HEK293 (cell line): ENCODE results near the gene BAIAP2.

Experiments used
- CTCF ChIA-PET: fragments of 350-600 bp; formaldehyde crosslinking; extraction: SDS; loops from one replicate; lab custom pipeline; 2021; ENCODE audit warnings: antibody characterized with exemption; lab: Yijun Ruan, JAX
- POLR2A ChIA-PET: fragments of 300-600 bp; formaldehyde crosslinking; extraction: SDS; loops from one replicate; lab custom pipeline; 2020; ENCODE audit warnings: antibody characterized with exemption, inconsistent platforms; lab: Yijun Ruan, JAX
- H3K27ac ChIP-seq: fragments of 200-500 bp; sonication (Bioruptor generic); 2 replicates; pipeline ENCODE4 v1.5.1; 2014; ENCODE audit warnings: low read depth, low read length, control low read depth, inconsistent platforms; ENCODE audit errors: extremely low read depth
- H3K36me3 ChIP-seq, 2 experiments: fragments of 200-500 bp in 1 of 2; sonication (Bioruptor generic) in 1 of 2; 1 replicate in 1 of 2; 2 replicates in 1 of 2; pipeline ENCODE4 v1.5.1; 2014 to 2017; ENCODE audit warnings: inconsistent platforms in 2 of 2, low read length in 2 of 2; ENCODE audit not compliant: control insufficient read depth in 2 of 2, insufficient read depth in 1 of 2
- H3K4me1 ChIP-seq: fragments of 200-500 bp; sonication (Bioruptor generic); 2 replicates; pipeline ENCODE4 v1.5.1; 2014; ENCODE audit warnings: mild to moderate bottlenecking, low read length, inconsistent platforms; ENCODE audit not compliant: control insufficient read depth, insufficient read depth
- H3K4me3 ChIP-seq: 2 replicates; pipeline ENCODE4 v1.5.1; 2011; ENCODE audit warnings: low read depth, mild to moderate bottlenecking, control low read depth, low read length, moderate library complexity
- H3K9me3 ChIP-seq: fragments of 200-500 bp; sonication (Bioruptor generic); 2 replicates; pipeline ENCODE4 v1.5.1; 2014; ENCODE audit warnings: low read depth, low read length, inconsistent platforms; ENCODE audit not compliant: control insufficient read depth, insufficient read depth
- ELK4 ChIP-seq: IDR thresholded peaks from 2 replicates; pipeline ENCODE4 v1.6.1; 2011; ENCODE audit warnings: mild to moderate bottlenecking, low read depth, low read length, borderline replicate concordance
- GLIS2 ChIP-seq: fragments of 450-650 bp; formaldehyde crosslinking; IDR thresholded peaks from 2 replicates; pipeline ENCODE4 v1.5.1; 2016; ENCODE audit warnings: missing biosample characterization, missing genetic modification characterization
- KLF17 ChIP-seq: fragments of 450-650 bp; formaldehyde crosslinking; IDR thresholded peaks from 2 replicates; pipeline ENCODE4 v1.5.1; 2016; ENCODE audit warnings: missing biosample characterization, missing genetic modification characterization
- KLF9 ChIP-seq: fragments of 450-650 bp; formaldehyde crosslinking; IDR thresholded peaks from 2 replicates; pipeline ENCODE4 v1.5.1; 2016; ENCODE audit warnings: missing biosample characterization, missing genetic modification characterization, low read depth
- SCRT1 ChIP-seq: fragments of 450-650 bp; formaldehyde crosslinking; IDR thresholded peaks from 2 replicates; pipeline ENCODE4 v1.5.1; 2016; ENCODE audit warnings: missing biosample characterization, missing genetic modification characterization, borderline replicate concordance
- SCRT2 ChIP-seq: fragments of 450-650 bp; formaldehyde crosslinking; IDR thresholded peaks from 2 replicates; pipeline ENCODE4 v1.5.1; 2016; ENCODE audit warnings: missing biosample characterization, missing genetic modification characterization
- SP3 ChIP-seq: fragments of 450-650 bp; formaldehyde crosslinking; IDR thresholded peaks from 2 replicates; pipeline ENCODE4 v1.5.1; 2016; ENCODE audit warnings: missing biosample characterization, missing genetic modification characterization
- ZBTB17 ChIP-seq: fragments of 450-650 bp; formaldehyde crosslinking; IDR thresholded peaks from 2 replicates; pipeline ENCODE4 v1.5.1; 2016; ENCODE audit warnings: missing biosample characterization, missing genetic modification characterization
- ZBTB44 ChIP-seq: fragments of 450-650 bp; IDR thresholded peaks from 2 replicates; pipeline ENCODE4 v1.5.1; 2018; ENCODE audit warnings: missing biosample characterization, mild to moderate bottlenecking, missing genetic modification characterization
- ZEB2 ChIP-seq: fragments of 450-650 bp; formaldehyde crosslinking; IDR thresholded peaks from 2 replicates; pipeline ENCODE4 v1.5.1; 2016; ENCODE audit warnings: missing biosample characterization, missing genetic modification characterization
- ZFP41 ChIP-seq: fragments of 450-650 bp; formaldehyde crosslinking; IDR thresholded peaks from 2 replicates; pipeline ENCODE4 v1.5.1; 2016; ENCODE audit warnings: missing biosample characterization, missing genetic modification characterization, borderline replicate concordance
- ZNF10 ChIP-seq: fragments of 450-650 bp; formaldehyde crosslinking; IDR thresholded peaks from 2 replicates; pipeline ENCODE4 v1.5.1; 2017; ENCODE audit warnings: missing biosample characterization, missing genetic modification characterization
- ZNF138 ChIP-seq: fragments of 450-650 bp; formaldehyde crosslinking; IDR thresholded peaks from 2 replicates; pipeline ENCODE4 v1.5.1; 2016; ENCODE audit warnings: missing biosample characterization, missing genetic modification characterization, borderline replicate concordance
- ZNF155 ChIP-seq: fragments of 450-650 bp; formaldehyde crosslinking; IDR thresholded peaks from 2 replicates; pipeline ENCODE4 v1.5.1; 2016; ENCODE audit warnings: missing biosample characterization, missing genetic modification characterization
- ZNF16 ChIP-seq: fragments of 450-650 bp; formaldehyde crosslinking; IDR thresholded peaks from 2 replicates; pipeline ENCODE4 v1.5.1; 2016; ENCODE audit warnings: low read depth, missing biosample characterization, missing genetic modification characterization
- ZNF211 ChIP-seq: fragments of 450-650 bp; formaldehyde crosslinking; IDR thresholded peaks from 2 replicates; pipeline ENCODE4 v1.5.1; 2016; ENCODE audit warnings: low read depth, missing biosample characterization, missing genetic modification characterization
- ZNF24 ChIP-seq: fragments of 450-650 bp; formaldehyde crosslinking; IDR thresholded peaks from 2 replicates; pipeline ENCODE4 v1.5.1; 2016; ENCODE audit warnings: missing biosample characterization, missing genetic modification characterization
- ZNF335 ChIP-seq: fragments of 450-650 bp; formaldehyde crosslinking; conservative IDR thresholded peaks from 2 replicates; pipeline ENCODE4 v1.5.1; 2016; ENCODE audit warnings: missing biosample characterization, missing genetic modification characterization
- ZNF362 ChIP-seq: fragments of 450-650 bp; formaldehyde crosslinking; IDR thresholded peaks from 2 replicates; pipeline ENCODE4 v1.5.1; 2016; ENCODE audit warnings: missing biosample characterization, missing genetic modification characterization
- ZNF404 ChIP-seq: fragments of 450-650 bp; formaldehyde crosslinking; IDR thresholded peaks from 2 replicates; pipeline ENCODE4 v1.5.1; 2017; ENCODE audit warnings: missing biosample characterization, missing genetic modification characterization
- ZNF501 ChIP-seq: fragments of 450-650 bp; formaldehyde crosslinking; IDR thresholded peaks from 2 replicates; pipeline ENCODE4 v1.5.1; 2016; ENCODE audit warnings: missing biosample characterization, missing genetic modification characterization
- ZNF510 ChIP-seq: fragments of 450-650 bp; formaldehyde crosslinking; IDR thresholded peaks from 2 replicates; pipeline ENCODE4 v1.5.1; 2018; ENCODE audit warnings: mild to moderate bottlenecking, missing genetic modification characterization, missing biosample characterization; ENCODE audit not compliant: insufficient replicate concordance
- ZNF561 ChIP-seq: fragments of 450-650 bp; IDR thresholded peaks from 2 replicates; pipeline ENCODE4 v1.5.1; 2018; ENCODE audit warnings: missing biosample characterization, missing genetic modification characterization, borderline replicate concordance
- ZNF585B ChIP-seq: fragments of 450-650 bp; formaldehyde crosslinking; IDR thresholded peaks from 2 replicates; pipeline ENCODE4 v1.5.1; 2016; ENCODE audit warnings: missing biosample characterization, missing genetic modification characterization
- ZNF600 ChIP-seq: fragments of 450-650 bp; formaldehyde crosslinking; IDR thresholded peaks from 2 replicates; pipeline ENCODE4 v1.5.1; 2016; ENCODE audit warnings: missing biosample characterization, missing genetic modification characterization
- ZNF624 ChIP-seq: fragments of 450-650 bp; formaldehyde crosslinking; IDR thresholded peaks from 2 replicates; pipeline ENCODE4 v1.5.1; 2017; ENCODE audit warnings: missing biosample characterization, missing genetic modification characterization
- ZNF629 ChIP-seq: fragments of 450-650 bp; formaldehyde crosslinking; IDR thresholded peaks from 2 replicates; pipeline ENCODE4 v1.5.1; 2017; ENCODE audit warnings: missing biosample characterization, missing genetic modification characterization
- ZNF843 ChIP-seq: fragments of 450-650 bp; formaldehyde crosslinking; IDR thresholded peaks from 2 replicates; pipeline ENCODE4 v1.5.1; 2016; ENCODE audit warnings: missing biosample characterization, missing genetic modification characterization

BAIAP2 gene

GRCh38 chr17:80989586-80989913 lies 45.4 kb upstream of the BAIAP2 start (continued):
- TF ChIP-seq ELK4 (no peak), ZNF561 (no peak), ZNF155 (tag by site-specific recombination) (no peak)
- TF ChIP-seq, all 188 proteins: peak for 0

GRCh38 chr17:80990921-80991644 lies 43.9 kb upstream of the BAIAP2 start:
- ChIA-PET POLR2A (interaction anchor here (1.2 kb wide), 1 partner anchor 45 kb away, joined by 4 read pairs; no protein-coding TSS in a partner anchor), CTCF (interaction anchor here (0.7 to 2.7 kb wide), 3 partner anchors 107 to 516 kb away, joined by 3 to 14 read pairs (median 10); no protein-coding TSS in a partner anchor)
- Histone ChIP-seq H3K4me1 (peaks cover 2% of the 10 kb centered on the region; the same call in 1 of the 2 replicates), H3K27ac (peak overlapping the region; percentile 63; the same call in 1 of the 2 replicates), H3K36me3 (peaks cover 0 to 11% of the 10 kb centered on the region in 2 experiments; a peak in 2 of 3 replicates), H3K4me3 (peak overlapping the region; percentile 63), H3K9me3 (no peaks in the 10 kb centered on the region)
- TF ChIP-seq ZNF585B (tag by site-specific recombination), result no peak
- no peak for TF ChIP-seq ZNF404 (tag by site-specific recombination)
- no peak for TF ChIP-seq KLF9 (tag by site-specific recombination)
- no peak for TF ChIP-seq ZNF16 (tag by site-specific recombination)
- TF ChIP-seq KLF17 (tag by site-specific recombination), result 0 out of 2 replicates have a peak, but pooled peaks have one; percentile 15
- peak; percentile 29; the same call in 1 of the 2 replicates for TF ChIP-seq SCRT1 (tag by site-specific recombination)
- TF ChIP-seq ZNF138 (tag by site-specific recombination), result no peak
- no peak for TF ChIP-seq ZNF510 (tag by site-specific recombination)
- no peak for TF ChIP-seq ZFP41
- TF ChIP-seq ZNF211 (tag by site-specific recombination), result no peak
- TF ChIP-seq ZNF843 (tag by site-specific recombination), result no peak
- no peak for TF ChIP-seq ZNF624 (tag by site-specific recombination)
- peak; percentile 66 for TF ChIP-seq ZNF629
- TF ChIP-seq ZNF362 (tag by site-specific recombination), result peak; percentile 93
- TF ChIP-seq ZBTB17 (tag by site-specific recombination), result 0 out of 2 replicates have a peak, but pooled peaks have one; percentile 44
- no peak for TF ChIP-seq ZNF501 (tag by site-specific recombination)
- TF ChIP-seq ZEB2 (tag by site-specific recombination), result peak; percentile 47; the same call in 1 of the 2 replicates
- 0 out of 2 replicates have a peak, but pooled peaks have one; percentile 58 for TF ChIP-seq ZBTB44 (tag by site-specific recombination)
- TF ChIP-seq ZNF24, result 0 out of 2 replicates have a peak, but pooled peaks have one; percentile 26
- TF ChIP-seq SCRT2 (tag by site-specific recombination), result 0 out of 2 replicates have a peak, but pooled peaks have one; percentile 17
- TF ChIP-seq SP3 (tag by site-specific recombination), result 0 out of 2 replicates have a peak, but pooled peaks have one; percentile 18
- TF ChIP-seq ZNF10 (tag by site-specific recombination), result peak; percentile 98
- TF ChIP-seq GLIS2, result no peak
- 0 out of 2 replicates have a peak, but pooled peaks have one; percentile 10 for TF ChIP-seq ZNF600 (tag by site-specific recombination)
- peak; percentile 67 for TF ChIP-seq ZNF335
